Suprapubic skin (tissue), 4 donors: ENCODE results near the gene IL17F. TPM values are rescaled to one million over a fixed set of nuclear protein-coding genes. Genes with fewer than 3 reads are reported as not detected.

ENCODE experiments used
- DNase-seq, 2 donors: peaks; one replicate each; pipeline ENCODE4 v3.0.0-alpha.2; 2019; ENCODE audit warnings: low spot score in 2 of 2
- H3K27ac ChIP-seq: fragments of 200-600 bp; sonication (generic); one replicate; pipeline ENCODE4 v1.5.1; 2019
- H3K27me3 ChIP-seq: fragments of 200-600 bp; sonication (generic); one replicate; pipeline ENCODE4 v1.5.1; 2019
- H3K36me3 ChIP-seq: fragments of 200-600 bp; sonication (generic); one replicate; pipeline ENCODE4 v1.5.1; 2019
- H3K4me1 ChIP-seq: fragments of 200-600 bp; sonication (generic); one replicate; pipeline ENCODE4 v1.5.1; 2019
- H3K4me3 ChIP-seq: fragments of 200-600 bp; sonication (generic); one replicate; pipeline ENCODE4 v1.5.1; 2019; ENCODE audit warnings: mild to moderate bottlenecking
- H3K9me3 ChIP-seq: fragments of 200-600 bp; sonication (generic); one replicate; pipeline ENCODE4 v1.5.1; 2019
- EP300 ChIP-seq: sonication (generic); formaldehyde crosslinking; IDR thresholded peaks from one replicate; pipeline ENCODE4 v1.6.1; 2017; ENCODE audit warnings: antibody characterized with exemption
- POLR2A ChIP-seq, 2 donors: fragments of 450-650 bp; IDR thresholded peaks; one replicate each; pipeline ENCODE4 v1.6.1; 2017; ENCODE audit warnings: antibody characterized with exemption in 2 of 2, mild to moderate bottlenecking in 2 of 2, moderate library complexity in 2 of 2
- POLR2AphosphoS5 ChIP-seq, 3 donors: sonication (generic); formaldehyde crosslinking; IDR thresholded peaks; one replicate each; pipeline ENCODE4 v1.6.1; 2017; ENCODE audit warnings: antibody characterized with exemption in 3 of 3
- WGBS: methylation state at CpG from one replicate; pipeline ENCODE4 v1.1.5; 2018; 5-methylcytosine and 5-hydroxymethylcytosine counted together
- total RNA-seq, 4 donors: library from RNA; depleted of rRNA; stranded (reverse); fragments of >200 nt; gene quantifications; one replicate each; pipeline ENCODE4 v1.1.0, GENCODE V29; 2016
- TF ChIP-seq, protein P1 (sequence below), 2 donors: fragments of 200-600 bp in 1 of 2; fragments of 450-650 bp in 1 of 2; sonication (generic) in 1 of 2; IDR thresholded peaks; one replicate each; pipeline ENCODE4 v1.5.1; 2016 to 2019; ENCODE audit warnings: antibody characterized with exemption in 2 of 2, mild to moderate bottlenecking in 1 of 2, moderate library complexity in 1 of 2

IL17F gene
- total RNA-seq, 4 donors from 2014 or later = not detected

DNA sequence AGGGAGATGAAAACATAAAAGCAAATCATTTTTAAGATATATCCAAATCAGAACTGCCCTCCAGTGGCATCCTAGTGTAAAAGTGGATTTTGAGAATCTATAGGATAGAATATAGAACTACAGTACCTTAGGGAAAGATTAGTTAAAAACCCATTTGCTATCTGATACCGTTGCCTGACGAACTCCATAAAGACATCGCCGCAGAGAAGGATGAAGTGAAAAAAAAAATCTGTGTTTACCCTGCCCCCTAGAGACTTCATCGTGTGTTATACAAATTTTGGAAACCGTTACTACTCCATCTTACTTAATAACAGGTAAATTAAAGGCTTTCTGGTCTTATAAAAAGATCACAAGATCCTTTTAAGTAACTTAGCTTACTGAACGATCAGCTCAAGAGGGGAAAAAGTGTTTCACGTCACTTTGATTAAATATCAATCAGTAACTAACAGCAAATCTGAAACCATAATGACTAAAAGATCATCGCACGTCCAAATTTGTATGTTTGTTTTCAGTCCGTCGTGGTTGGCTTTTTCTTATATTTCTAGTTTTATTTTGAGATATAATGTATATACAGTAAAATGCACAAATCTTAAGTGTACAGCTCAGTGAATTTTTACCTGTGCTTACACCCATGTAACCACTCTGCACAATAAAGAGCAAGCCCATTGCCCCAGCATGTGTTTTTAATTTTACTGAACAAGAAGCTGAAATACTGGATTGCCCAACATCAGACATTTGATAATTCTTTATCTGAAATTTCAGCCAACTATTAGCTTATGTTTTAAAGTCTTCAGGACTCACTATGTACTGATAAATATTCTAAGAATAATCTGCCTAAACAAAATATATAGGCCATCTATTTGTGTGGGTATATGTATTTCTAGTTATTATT, 41.1 kb upstream of the IL17F start:
- Histone ChIP-seq H3K27ac (no peak overlapping the region), H3K4me3 (peak overlapping the region; percentile 71), H3K27me3 (peaks cover 4% of the 10 kb centered on the region), H3K9me3 (no peaks in the 10 kb centered on the region), H3K36me3 (peaks cover 22% of the 10 kb centered on the region), H3K4me1 (peaks cover 18% of the 10 kb centered on the region)
- no peak for DNase-seq
- WGBS = 15% methylated on average over 12 of the region's 12 CpGs
- TF ChIP-seq, protein P1, sequence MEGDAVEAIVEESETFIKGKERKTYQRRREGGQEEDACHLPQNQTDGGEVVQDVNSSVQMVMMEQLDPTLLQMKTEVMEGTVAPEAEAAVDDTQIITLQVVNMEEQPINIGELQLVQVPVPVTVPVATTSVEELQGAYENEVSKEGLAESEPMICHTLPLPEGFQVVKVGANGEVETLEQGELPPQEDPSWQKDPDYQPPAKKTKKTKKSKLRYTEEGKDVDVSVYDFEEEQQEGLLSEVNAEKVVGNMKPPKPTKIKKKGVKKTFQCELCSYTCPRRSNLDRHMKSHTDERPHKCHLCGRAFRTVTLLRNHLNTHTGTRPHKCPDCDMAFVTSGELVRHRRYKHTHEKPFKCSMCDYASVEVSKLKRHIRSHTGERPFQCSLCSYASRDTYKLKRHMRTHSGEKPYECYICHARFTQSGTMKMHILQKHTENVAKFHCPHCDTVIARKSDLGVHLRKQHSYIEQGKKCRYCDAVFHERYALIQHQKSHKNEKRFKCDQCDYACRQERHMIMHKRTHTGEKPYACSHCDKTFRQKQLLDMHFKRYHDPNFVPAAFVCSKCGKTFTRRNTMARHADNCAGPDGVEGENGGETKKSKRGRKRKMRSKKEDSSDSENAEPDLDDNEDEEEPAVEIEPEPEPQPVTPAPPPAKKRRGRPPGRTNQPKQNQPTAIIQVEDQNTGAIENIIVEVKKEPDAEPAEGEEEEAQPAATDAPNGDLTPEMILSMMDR (IDR thresholded peaks at IDR 0.05) = no peak
- TF ChIP-seq POLR2AphosphoS5 (IDR thresholded peaks at IDR 0.05) (no peak), EP300 (no peak), POLR2A (IDR thresholded peaks at IDR 0.05) (no peak)

DNA sequence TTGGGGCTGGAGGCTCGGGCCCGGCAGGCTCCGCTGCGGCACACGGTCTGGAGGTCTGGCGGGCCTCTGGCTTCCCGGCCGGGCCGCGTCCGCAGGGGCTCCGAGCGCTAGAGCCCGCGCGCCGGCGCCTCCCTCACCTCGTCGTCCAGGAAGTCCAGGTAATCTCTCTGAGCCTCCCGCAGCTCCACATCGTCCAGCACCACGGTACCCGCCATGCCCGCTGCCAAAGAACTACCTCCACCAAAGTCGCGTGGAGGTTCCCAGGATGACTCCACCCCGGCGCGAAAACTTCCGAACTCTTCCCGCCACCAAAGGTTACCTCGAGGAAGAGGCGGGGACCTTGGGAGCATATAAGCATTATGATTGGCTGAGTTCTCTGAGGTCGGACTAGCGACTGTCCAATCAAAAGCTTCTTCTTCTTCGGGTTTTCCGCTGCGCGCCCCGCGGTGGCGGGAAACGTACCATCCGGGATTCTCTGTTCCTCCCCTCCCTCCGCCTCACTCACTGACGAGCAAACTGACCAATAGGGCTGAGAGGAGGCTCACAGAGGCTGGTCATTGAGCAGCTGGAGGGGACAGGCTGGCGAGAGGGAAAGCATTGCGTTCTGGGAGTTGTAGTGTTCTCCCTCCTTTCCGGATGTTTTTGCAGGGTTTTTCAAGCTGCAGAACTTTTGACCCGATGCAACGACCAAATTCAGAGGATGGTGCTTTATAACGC, 40.3 kb upstream of the IL17F start, which contains the start of gene MCM3:
Gene MCM3, minus strand, starts transcription at position 283 of the 717 bp plus-strand sequence. Its CDS starts 68 bp downstream, at position 215.
- TF ChIP-seq, protein P1 (IDR thresholded peaks at IDR 0.05) = no peak
- TF ChIP-seq POLR2AphosphoS5 (IDR thresholded peaks at IDR 0.05) (peak in 1 of 3 donors; percentile 34), EP300 (no peak), POLR2A (IDR thresholded peaks at IDR 0.05) (no peak)
- WGBS = 1% methylated on average over 25 of the region's 53 CpGs
- Histone ChIP-seq H3K4me3 (peak within 1 kb of the TSS; percentile 71), H3K36me3 (peaks cover 30% of the 10 kb centered on the region), H3K4me1 (peaks cover 18% of the 10 kb centered on the region), H3K27me3 (no peaks in the 10 kb centered on the region), H3K9me3 (no peaks in the 10 kb centered on the region), H3K27ac (peak within 1 kb of the TSS; percentile 25)
- peak; percentile 98 for DNase-seq

DNA sequence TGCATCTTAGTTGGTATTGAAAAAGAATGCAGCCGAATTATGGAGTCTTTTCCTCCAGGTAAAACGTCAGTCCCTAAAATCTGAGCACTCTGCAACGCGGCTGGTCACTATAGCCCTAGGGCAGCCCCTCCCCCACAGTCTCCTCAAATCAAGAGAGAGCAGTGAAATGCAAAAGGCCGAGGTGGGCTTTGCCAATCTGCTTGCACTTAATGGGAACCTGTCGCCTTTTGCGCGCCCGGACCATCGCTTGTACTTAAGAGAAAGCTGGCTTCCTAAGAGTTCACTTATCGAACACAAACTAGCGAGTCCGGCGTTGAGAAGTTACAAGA, 39.8 kb upstream of the IL17F start:
- Histone ChIP-seq H3K36me3 (peaks cover 36% of the 10 kb centered on the region), H3K27ac (peak overlapping the region; percentile 25), H3K9me3 (no peaks in the 10 kb centered on the region), H3K4me3 (peak overlapping the region; percentile 71), H3K27me3 (no peaks in the 10 kb centered on the region), H3K4me1 (peaks cover 18% of the 10 kb centered on the region)
- peak in 1 of 2 donors; percentile 68 for DNase-seq
- TF ChIP-seq, protein P1 (IDR thresholded peaks at IDR 0.05) = no peak
- no peak for TF ChIP-seq EP300
- TF ChIP-seq POLR2AphosphoS5 (IDR thresholded peaks at IDR 0.05) = no peak
- no peak for TF ChIP-seq POLR2A (IDR thresholded peaks at IDR 0.05)
- WGBS = 0% methylated on average over 10 of the region's 14 CpGs

DNA sequence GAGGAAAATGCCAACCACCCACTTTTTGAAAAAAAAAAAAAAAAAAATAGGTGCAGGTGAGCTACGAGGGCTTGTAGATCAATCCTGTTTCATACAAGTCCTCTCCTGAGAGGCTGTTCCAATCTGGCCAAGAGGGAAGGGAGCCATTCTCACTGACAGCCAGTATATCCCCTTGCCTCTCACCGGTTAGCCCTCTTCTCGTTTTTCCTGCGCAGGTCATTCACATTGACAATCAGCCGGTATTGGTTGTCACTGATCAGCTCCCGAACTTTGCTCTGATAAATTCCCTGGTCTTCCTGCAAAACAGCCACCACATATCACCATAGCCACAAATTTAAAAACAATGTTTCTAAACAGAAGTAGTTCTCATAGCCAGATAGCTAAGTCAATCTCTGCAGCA, 38.8 kb upstream of the IL17F start:
- Histone ChIP-seq H3K9me3 (no peaks in the 10 kb centered on the region), H3K36me3 (peaks cover 43% of the 10 kb centered on the region), H3K27me3 (no peaks in the 10 kb centered on the region), H3K4me1 (peaks cover 18% of the 10 kb centered on the region), H3K27ac (no peak overlapping the region), H3K4me3 (no peak overlapping the region)
- no peak for DNase-seq
- TF ChIP-seq, protein P1 (IDR thresholded peaks at IDR 0.05) = no peak
- TF ChIP-seq POLR2AphosphoS5 (IDR thresholded peaks at IDR 0.05) = no peak
- TF ChIP-seq POLR2A (IDR thresholded peaks at IDR 0.05) = no peak
- TF ChIP-seq EP300 = no peak
- WGBS = 74% methylated on average over 6 of the region's 6 CpGs

DNA sequence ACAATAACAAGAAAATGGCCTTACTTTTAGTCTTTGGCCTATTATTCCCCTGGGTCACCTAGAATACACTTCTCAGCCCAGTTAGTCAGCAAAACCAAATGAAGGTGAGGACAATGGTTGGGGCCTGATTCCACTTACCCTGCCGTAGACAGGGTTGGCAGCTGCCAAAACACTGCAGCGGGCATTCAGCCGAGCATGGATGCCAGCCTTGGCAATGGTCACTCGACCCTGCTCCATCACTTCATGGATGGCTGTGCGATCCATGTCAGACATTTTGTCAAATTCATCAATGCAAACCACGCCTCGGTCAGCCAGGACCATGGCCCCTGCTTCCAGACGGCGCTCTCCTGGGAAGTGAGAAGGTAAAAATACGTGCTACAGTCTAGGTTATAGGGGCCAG, 31.8 kb upstream of the IL17F start:
- H3K9me3 ChIP-seq = no peaks in the 10 kb centered on the region
- no peak overlapping the region for H3K27ac ChIP-seq
- peaks cover 91% of the 10 kb centered on the region for H3K36me3 ChIP-seq
- 97% methylated on average over 10 of the region's 10 CpGs for WGBS
- H3K4me1 ChIP-seq = no peaks in the 10 kb centered on the region
- H3K27me3 ChIP-seq = no peaks in the 10 kb centered on the region
- DNase-seq = no peak
- H3K4me3 ChIP-seq = no peak overlapping the region
- no peak for TF ChIP-seq EP300
- TF ChIP-seq, protein P1 (IDR thresholded peaks at IDR 0.05) = no peak
- no peak for TF ChIP-seq POLR2A (IDR thresholded peaks at IDR 0.05)
- no peak for TF ChIP-seq POLR2AphosphoS5 (IDR thresholded peaks at IDR 0.05)
